ENCODE data around the gene ZDHHC14.

GRCh38 chr6:157442291-157442690 lies 61.3 kb downstream of the ZDHHC14 start:
- no peak for TF ChIP-seq POLR2A (IDR thresholded peaks at IDR 0.05)
- TF ChIP-seq CTCF (IDR thresholded peaks at IDR 0.05): no peak
